CD4-positive, alpha-beta T cell treated with Interleukin-4 for 4 hours (primary cell): ENCODE measurements around the gene PRSS1.
A peak's percentile ranks its signal among the peaks of the same experiment; 100 is the strongest.
"Not testable (repeated sequence)": the region's sequence is repeated elsewhere in the genome, so short reads cannot be mapped to it uniquely, and the experiment has no call there.

Experiments used
- DNase-seq: peaks from one replicate; pipeline ENCODE4 v3.0.0-alpha.2; 2020

Gene PRSS1

DNA sequence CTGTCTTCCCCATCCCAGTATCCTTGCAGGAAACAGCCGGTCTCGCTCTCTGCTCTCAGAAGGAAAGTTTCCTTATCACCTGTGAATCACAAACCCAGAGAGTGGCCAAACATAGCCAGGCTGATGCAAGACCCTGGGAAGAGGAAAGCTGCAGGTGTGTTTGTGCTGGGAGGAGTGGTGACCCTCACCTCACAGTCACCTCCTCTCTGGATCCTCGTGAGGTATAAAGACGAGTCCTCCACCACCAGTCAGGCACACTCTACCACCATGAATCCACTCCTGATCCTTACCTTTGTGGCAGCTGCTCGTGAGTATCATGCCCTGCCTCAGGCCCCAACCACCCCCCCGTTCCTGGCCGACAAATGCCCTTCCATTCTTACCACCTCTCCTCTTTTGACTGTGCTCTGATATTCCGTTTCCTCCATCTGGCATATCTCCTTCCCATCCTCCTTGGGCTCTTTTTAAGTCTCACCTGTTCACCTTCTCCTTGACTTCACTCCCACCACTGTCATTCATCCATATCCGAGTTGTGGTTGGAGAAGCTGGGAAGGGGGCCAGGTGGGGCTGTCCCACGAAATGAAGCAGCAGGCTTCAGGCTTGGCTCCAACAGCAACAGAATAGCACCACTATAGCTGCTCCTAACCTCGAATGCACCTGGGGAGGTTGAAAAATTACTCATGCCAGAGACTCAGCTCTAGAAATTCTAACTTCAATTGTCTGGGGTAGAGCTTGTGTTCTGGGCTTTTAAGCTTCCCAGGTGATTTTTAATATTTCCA is at the start of gene PRSS1:
Gene PRSS1 (plus strand): TSS at position 255 of the 776 bp plus-strand sequence. CDS start 13 bp downstream, at position 268.
- DNase-seq: no peak

DNA sequence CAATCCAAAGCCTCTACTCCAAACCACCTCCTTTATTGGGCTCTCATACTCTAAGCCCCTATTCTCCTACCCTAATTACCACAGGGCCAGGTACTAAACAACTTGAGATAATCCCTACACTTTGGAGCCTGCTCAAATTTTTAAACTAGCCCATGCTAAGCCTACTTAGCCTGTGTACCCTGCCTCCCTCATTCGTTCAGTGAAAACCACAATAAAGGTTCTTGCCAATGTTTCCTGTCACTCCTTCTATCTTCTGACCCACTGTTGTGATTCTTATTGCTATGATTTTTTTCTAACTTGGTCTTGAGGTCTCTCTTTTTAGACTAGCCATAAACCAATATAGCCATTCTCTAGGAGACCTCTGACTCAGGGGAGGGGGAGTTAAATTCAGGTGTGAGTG is 48.3 kb upstream of the PRSS1 start:
- not testable (repeated sequence) for DNase-seq

DNA sequence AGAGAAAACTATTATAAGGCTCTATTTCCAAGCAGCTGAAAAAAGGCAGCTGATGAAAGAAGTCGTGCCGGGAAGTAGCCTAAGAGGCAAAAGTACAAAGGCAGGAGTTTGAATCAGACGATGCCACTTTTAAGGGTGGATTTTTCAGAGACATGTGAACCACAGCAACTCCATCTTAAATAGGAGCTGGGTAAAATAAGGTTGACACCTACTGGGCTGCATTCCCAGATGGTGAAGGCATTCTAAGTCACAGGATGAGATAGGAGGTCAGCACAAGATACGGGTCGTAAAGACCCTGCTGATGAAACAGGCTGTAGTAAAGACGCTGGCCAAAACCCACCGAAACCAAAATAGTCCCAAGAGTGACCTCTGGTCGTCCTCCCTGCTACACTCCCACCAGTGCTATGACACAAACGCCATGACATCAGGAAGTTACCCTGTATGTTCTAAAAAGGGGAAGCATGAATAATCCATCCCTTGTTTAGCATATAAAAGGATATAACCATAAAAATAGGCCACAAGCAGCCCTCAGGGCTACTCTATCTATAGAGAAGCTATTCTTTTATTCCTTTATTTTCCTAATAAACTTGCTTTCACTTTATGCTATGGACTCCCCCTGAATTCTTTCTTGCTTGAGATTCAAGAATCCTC is 45.5 kb upstream of the PRSS1 start:
- no peak for DNase-seq

DNA sequence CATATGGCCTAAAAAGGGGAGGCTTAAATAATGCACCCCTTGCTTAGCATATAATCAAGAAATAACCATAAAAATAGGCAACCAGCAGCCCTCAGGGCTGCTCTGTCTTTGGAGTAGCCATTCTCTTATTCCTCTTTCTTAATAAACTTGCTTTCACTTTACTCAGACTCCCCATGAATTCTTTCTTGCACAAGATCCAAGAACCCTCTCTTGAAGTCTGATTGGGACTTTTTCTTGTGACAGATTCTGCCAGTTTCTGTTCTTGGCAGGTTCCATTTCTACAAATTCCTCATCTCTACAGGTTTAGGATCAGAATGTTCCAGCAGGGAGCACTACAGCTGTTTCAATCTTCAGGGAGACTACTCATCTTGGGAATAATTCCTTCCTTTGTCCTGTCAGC is 40.5 kb upstream of the PRSS1 start:
- DNase-seq: not testable (repeated sequence)

DNA sequence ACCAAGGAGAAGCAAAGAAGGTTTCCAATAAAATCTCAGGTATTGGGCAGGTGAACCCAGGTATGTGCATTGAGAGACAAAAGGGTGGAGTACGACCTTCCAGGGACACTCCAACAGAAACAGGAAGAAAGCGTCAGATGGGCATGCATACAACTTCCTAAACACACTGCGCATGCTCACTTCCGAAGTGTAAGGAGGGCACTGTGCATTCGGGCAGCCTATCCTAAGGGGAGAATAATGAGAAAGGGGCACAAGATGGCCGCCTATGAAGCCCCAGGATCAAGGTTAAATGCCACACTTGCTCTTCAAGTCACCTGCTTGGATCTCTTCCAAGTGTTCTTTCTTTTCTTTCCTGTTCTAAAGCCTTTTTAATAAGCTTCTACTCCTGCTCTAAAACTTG is 39.4 kb upstream of the PRSS1 start:
- no peak for DNase-seq

DNA sequence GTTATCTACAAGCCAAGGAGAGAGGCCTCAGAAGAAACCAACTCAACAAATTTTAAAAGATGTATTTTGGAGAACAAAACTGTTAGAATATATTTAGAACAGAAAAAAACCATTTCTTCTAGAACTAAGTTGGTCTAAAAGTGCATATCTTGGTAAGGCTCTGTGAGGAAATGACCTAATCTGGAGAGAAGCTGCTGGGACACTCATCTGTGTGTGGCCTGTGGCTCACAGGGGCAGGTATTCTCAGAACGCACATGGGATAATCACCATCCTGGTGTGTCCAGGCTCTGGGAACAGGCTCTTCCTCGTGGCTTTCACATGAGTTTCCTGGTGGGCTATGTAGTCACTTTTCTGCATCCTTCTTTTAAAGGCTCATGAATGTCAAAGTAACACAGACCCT is 38.1 kb upstream of the PRSS1 start:
- DNase-seq: no peak

DNA sequence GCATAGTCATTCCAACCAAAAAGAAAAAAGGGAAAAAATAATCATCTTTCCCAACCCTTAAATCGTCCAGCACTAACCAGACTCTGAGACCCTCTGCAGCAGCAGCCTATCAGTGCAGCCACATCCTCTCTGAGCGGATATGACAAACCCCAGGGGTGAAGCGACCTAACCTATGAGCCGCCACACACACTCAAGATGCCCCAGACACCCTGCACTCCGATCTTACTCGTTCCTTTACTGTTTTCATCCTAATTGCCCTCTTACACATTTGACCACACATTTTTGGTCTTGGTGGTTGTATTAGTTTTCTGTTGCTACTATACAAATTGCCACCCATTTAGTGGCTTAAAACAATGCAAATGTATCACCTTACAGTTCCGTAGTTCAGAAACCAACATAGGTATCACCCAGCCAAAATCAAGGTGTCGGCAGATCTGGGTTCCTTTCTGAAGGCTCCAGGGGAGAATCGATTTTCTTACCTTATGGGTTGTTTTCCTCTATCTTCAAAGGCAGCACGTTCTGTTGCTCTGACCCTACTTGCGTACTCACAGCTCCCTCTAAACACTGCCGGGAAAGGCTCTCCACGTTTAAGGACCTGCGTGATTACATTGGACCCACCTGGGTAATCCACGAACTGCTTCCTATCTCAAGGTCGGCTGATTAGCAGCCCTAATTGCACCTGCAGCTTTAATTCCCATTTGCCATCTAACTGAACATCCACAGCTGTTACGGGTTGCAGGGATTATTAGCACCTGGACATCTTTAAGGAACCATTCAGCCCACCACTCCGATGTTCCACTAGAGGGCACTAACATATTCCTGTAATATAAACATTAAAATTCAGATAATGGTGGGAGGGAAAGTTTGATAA is 37.3 kb upstream of the PRSS1 start:
- peak; percentile 60 for DNase-seq

DNA sequence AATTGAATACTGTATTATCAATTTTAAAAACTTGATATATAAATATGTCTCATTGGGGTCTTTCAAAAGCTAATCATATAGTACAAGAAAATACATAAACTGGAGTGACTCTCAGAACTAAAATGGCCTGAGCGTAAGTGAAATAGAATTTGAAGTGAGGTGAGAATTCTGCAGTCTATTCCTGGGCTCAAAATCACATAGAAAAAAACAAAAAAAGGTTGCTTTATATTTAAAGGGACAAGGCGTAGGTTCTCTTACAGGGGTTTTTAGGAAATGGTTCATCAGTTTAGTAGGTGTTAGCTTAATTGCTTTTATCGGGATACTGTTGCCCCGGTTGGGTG is 36.7 kb upstream of the PRSS1 start:
- DNase-seq: no peak

DNA sequence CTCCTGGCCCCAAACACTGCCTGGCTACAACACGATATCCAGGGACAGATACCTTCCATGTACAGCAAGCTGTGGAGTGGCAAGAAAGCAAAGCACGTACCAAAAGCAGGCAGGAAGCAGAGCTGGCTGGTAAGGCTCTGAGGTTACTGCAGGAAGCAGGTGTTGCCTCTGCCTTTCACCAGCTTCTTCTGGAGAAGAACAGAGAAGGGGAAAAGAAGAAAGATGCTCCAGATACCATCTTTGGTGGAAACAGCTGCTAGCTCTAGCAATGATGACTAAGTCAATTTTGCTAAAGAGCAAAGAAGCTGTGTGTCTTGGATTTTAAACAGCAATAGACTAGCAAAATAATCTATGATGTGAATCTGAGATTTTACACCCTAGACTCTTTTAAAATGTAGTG is 34.9 kb upstream of the PRSS1 start:
- DNase-seq: peak; percentile 79

DNA sequence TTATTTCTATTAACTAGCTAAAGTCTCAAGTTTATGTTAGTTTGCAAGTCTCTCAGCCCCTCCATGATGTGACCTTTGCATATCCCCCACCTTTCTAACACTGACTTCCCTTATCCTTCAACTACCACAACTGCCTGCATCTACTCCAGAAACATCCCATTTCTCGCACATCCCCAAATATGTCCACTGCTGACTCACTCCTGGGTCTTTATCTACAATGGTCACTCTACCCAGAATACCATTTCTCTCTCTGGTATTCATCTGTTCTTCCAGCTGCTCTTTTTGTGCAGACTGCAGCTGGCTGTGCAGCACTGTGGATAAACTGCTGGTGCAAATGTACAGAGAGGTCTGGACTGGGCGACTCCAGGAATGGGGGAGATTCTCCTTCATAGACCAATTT is 32.7 kb upstream of the PRSS1 start:
- no peak for DNase-seq

DNA sequence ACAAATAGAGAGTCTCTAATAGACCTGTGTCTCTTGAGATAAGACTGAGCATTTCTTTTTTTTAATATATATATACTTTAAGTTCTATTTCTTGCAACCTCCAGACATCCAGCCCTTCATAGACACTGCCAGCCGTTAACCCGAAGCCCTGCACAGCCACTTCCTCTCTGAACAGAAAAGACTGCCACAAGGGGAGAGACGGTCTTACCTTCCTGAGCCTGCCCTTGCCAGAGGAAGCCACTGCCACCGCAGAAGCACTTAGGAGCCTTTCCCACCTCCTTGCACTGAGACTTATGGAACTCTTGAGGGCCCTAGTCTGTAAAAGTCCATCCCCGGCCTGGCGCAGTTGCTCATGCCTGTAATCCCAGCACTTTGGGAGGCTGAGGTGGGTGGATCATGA is 31.8 kb upstream of the PRSS1 start:
- peak; percentile 43 for DNase-seq

DNA sequence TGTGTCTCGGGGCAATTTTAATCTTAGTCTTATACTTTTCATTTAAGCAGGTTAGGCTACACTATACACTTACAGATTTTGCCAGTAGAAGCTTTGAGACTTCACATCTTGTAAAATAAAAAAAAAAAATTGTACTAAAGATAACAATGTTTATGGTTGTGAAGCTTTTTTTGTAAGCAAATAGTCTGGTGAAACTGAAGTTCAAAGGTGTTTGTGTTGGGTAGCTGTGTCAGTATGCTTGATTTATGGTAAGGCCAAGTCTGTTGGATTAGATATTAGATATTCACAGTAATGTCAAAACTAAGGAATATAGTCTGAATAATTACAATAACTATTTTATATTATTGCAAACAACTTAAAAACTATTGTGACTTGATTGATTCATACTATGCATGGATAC is 31.0 kb upstream of the PRSS1 start:
- no peak for DNase-seq

DNA sequence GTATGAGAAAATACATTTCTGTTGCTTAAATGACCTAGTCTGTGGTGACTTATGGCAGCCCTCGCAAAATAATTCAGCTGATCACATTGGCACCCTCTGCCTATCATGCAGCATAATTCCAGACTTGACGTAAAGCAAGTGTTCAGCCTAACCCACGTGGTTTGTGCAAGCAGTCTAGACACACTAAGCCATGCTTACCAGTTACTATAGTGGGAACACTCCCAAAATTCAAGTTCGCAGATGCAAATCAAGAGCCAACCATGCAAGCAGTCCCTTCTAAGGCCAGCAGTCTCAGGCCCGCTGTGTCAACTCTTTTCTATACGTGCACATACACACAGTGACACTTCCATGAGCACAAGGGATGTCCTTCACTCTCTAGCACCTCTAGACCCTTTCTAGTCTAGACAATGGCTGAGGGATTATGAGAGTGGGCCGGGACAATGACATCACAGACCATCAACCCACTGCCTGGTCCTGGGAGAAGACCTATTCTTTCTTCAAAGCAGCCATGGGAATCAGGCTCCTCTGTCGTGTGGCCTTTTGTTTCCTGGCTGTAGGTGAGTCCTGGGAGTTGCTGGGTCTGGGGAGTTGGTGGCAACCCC is 29.0 kb upstream of the PRSS1 start:
- DNase-seq: peak; percentile 25

DNA sequence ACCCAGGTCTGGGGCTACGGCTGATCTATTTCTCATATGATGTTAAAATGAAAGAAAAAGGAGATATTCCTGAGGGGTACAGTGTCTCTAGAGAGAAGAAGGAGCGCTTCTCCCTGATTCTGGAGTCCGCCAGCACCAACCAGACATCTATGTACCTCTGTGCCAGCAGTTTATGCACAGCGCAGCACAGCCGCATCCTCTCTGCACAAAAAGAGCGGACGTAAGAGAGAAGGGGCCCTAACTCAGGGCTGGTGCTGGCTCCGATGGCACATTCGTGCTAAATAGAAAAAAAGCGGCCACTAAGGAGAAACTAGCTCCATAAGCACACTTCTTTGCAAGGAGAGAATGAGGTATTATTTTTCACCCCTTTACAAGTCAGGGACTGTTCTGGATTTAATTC is 28.3 kb upstream of the PRSS1 start:
- DNase-seq: no peak

DNA sequence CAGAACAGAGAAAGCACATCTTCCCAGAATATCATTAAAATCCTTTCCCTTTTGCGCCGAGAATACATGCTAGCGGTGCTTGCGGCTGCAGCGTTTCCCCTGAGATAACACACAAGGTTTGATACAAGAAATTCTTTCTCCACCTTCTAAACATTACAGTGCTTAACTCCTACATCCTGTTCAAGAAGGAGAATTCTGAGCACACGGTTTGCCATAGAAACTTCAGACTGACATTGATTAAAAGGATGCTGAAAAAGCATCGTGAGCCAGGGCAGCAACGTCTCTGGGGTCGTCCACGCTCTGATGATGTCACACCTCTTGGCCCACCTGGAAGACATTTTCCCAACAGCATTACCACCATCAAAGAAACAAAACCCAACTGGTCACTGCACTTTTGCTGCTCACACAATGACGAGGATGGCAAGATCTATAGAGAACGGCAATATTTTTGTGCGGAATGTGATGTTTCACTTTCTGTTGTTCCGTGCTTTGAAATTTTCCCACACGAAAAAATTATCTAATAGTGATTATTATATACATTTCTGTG is 27.0 kb upstream of the PRSS1 start:
- no peak for DNase-seq

DNA sequence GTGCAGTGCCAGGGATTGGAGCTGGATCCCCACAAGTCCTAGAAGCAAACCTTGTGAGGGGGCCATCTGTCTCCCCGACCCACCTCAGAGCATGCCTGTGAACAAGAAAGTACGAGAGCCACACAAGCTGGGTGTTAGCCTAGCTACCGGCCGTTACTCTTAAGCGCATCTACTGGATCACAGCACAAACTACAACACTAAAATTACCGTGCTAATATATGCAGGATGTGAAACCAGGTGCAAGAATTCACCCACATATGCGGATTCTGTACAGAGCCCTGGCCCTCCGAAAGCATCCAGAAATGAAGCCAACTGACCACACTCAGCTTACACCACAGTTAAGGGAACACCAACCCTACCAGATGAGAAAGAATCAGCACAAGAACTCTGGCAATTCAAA is 16.0 kb upstream of the PRSS1 start:
- DNase-seq: no peak

DNA sequence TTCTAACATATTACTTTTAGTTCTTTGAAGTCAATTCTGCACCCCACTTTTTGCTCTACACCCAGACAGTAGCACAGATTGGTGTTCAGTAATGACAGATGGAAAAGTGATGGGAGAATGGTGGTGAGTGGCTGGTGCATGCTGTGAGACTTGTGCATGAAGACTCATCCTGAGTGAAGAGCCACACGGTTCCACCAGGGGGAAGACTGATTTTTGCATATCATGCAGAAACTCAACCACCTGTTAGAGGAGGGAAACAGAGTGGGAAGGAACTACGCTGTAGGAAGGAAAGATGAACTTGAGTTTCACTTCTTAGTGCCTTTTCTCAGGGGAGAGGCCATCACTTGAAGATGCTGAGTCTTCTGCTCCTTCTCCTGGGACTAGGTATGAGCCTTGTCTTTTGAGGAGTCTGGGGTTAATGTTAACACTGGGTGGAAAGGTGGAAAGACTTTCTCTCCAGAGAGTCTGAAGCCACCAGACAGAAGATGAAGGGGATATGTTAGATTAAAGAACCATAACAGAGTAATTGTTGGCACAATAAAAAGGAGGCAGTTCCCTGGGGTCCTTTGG is 9.3 kb upstream of the PRSS1 start:
- DNase-seq: no peak

DNA sequence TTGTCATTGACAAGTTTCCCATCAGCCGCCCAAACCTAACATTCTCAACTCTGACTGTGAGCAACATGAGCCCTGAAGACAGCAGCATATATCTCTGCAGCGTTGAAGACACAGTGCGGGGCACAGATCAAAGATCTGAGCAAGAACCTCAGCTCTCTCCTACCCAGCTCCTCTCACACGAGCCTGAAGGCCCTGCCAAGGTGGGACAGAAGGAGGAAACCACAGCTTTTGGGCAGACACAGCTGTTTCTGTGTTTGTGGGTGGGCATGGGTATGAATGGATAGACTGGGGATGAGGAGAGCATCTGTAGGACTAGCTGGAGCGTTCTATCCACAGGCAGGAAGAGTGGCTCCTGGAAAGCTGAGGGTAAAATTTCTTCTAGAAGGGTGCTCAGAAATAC is 8.5 kb upstream of the PRSS1 start:
- DNase-seq: no peak

DNA sequence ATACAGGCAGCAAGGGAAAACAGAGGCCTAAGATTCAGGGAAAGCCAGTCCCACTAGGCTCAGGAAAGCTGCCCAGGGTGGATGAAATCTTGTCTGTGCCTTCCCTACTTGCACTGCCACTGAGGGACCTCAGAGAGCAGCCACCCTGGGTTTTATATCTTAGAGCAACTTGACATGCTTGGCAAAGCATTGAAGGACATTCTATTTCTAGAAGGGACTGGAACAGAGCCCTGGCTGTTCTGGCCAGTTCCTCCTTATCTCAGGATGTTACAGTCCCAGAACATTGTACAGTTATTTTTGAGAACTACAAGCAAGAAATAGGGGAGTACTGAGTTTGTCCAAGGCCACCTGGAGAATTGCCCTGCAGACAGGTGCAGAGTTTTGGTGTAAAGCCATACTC is 7.3 kb upstream of the PRSS1 start:
- not testable (repeated sequence) for DNase-seq

DNA sequence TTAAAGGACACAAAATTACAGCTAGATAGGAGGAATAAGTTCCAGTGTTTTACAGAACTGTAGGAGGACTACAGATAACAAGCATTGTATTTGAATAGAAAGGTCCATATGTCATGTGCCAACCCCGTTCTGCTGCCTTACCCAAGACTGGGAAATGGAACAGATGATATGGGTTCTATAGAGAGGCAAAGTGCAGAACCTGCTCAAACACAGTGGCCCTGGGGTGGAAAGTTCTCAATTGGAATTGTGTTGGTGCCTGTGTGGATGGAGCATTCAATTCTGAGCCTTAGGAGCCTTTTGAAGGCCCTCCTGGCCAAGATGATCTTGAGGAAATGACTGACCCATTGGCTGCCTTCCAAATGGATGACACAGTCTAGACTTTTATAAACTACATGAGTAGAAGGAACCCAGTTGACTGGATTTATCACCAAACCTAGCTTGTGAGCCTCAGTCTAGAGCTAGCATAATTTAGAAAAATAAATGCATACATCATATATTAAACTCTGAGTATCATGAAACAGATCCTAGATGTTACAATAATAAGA is 4.1 kb upstream of the PRSS1 start:
- DNase-seq: no peak

DNA sequence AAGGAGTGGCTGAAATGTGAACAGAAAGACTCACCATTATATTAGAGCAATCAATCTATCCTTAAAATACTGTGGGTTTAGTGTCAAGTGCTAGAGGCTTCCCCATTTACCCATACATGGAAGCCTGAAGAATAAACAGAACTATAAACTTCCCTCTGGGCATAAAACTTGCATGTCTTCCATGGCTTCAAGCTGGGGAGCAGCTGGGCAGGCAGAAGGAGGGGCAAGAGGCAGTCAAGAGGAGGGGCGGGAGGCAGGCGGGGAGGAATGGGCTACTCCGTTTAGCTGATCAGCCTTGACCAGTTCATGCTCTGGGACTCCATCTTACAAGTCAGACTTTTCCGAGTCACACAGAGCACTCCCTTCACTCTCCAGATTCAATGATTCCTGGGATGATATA is 3.5 kb upstream of the PRSS1 start:
- DNase-seq: no peak

DNA sequence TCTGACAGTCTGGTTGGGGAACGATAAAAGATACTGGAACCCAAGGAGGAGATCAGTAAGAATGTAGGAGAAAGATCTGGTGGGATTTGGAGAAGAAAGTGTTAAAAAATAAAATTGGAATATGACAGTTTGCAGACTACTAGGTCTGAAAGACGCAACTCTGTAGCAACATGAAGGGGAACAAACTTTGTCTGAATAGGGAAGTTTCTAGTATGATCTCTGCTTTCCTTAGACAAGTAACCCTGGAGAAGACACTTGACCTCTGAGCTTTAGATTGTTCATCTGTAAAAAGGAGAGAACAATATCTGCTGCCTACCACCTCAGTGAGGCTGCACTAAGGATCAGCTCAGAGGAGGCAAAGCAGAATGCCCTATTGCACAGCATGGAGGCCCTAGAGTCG is 3.0 kb upstream of the PRSS1 start:
- no peak for DNase-seq
